Limb (tissue), 2 donors: ENCODE data around the gene C4orf36.

Experiments
- DNase-seq, 2 donors: peaks; one replicate each; pipeline ENCODE4 v3.0.0-alpha.2; 2016; ENCODE audit errors: extremely low spot score in 2 of 2

C4orf36 gene

GRCh38 chr4:86857341-86858052 lies 34.7 kb downstream of the C4orf36 start:
- no peak for DNase-seq

- DNase-seq, result no peak
Measured at GRCh38 chr4:86856896-86857295, 35.3 kb downstream of the C4orf36 start.

- no peak for DNase-seq
Measured at GRCh38 chr4:86855572-86855971, 36.6 kb downstream of the C4orf36 start.

- DNase-seq, result no peak
Measured at GRCh38 chr4:86853209-86853608, 39.0 kb downstream of the C4orf36 start.

- DNase-seq, result no peak
Measured at GRCh38 chr4:86848732-86849619, 43.2 kb downstream of the C4orf36 start, which contains the start of gene SLC10A6. TSS of gene SLC10A6 (minus strand) at chr4:86849384. CDS start at chr4:86849115, 269 bp downstream.

GRCh38 chr4:86848136-86848535 lies 44.1 kb downstream of the C4orf36 start:
- DNase-seq, result no peak

GRCh38 chr4:86847571-86847970 lies 44.7 kb downstream of the C4orf36 start:
- DNase-seq, result peak in 1 of 2 donors; percentile 29

- no peak for DNase-seq
Measured at GRCh38 chr4:86846921-86847320, 45.3 kb downstream of the C4orf36 start.

GRCh38 chr4:86845593-86845992 lies 46.6 kb downstream of the C4orf36 start:
- no peak for DNase-seq

- DNase-seq, result no peak
Measured at GRCh38 chr4:86841309-86841708, 50.9 kb downstream of the C4orf36 start.

GRCh38 chr4:86840858-86841257 lies 51.4 kb downstream of the C4orf36 start:
- no peak for DNase-seq

GRCh38 chr4:86837691-86838503 lies 54.3 kb downstream of the C4orf36 start:
- no peak for DNase-seq

GRCh38 chr4:86835677-86836076 lies 56.5 kb downstream of the C4orf36 start:
- DNase-seq, result no peak

GRCh38 chr4:86834901-86835300 lies 57.3 kb downstream of the C4orf36 start:
- DNase-seq, result no peak

- DNase-seq, result no peak
Measured at GRCh38 chr4:86833615-86834014, 58.6 kb downstream of the C4orf36 start.

GRCh38 chr4:86831262-86832130 lies 60.7 kb downstream of the C4orf36 start:
- DNase-seq, result no peak
